GM12873 (cell line): ENCODE data around the gene POLDIP2.

ENCODE experiments used
- TF ChIP-seq, protein P1 (sequence below): IDR thresholded peaks from 2 replicates; pipeline ENCODE4 v1.5.1; 2012; ENCODE audit warnings: low read depth, mild to moderate bottlenecking, moderate library complexity, low read length, control low read depth; ENCODE audit not compliant: insufficient read depth; ENCODE audit errors: missing control alignments

POLDIP2 gene

DNA sequence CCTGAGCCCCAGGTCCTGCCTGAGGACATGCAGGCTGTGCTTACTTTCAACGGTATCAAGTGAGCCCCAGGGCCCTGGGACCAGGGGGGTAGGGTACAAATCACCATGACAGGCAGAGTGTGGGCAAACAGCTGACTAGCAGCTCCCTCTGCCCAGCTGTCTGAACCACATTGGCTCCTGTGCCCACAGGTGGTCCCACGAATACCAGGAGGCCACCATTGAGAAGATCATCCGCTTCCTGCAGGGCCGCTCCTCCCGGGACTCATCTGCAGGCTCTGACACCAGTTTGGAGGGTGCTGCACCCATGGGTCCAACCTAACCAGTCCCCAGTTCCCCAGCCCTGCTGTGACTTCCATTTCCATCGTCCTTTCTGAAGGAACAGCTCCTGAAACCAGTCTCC is 38.6 kb upstream of the POLDIP2 start:
- TF ChIP-seq, protein P1, sequence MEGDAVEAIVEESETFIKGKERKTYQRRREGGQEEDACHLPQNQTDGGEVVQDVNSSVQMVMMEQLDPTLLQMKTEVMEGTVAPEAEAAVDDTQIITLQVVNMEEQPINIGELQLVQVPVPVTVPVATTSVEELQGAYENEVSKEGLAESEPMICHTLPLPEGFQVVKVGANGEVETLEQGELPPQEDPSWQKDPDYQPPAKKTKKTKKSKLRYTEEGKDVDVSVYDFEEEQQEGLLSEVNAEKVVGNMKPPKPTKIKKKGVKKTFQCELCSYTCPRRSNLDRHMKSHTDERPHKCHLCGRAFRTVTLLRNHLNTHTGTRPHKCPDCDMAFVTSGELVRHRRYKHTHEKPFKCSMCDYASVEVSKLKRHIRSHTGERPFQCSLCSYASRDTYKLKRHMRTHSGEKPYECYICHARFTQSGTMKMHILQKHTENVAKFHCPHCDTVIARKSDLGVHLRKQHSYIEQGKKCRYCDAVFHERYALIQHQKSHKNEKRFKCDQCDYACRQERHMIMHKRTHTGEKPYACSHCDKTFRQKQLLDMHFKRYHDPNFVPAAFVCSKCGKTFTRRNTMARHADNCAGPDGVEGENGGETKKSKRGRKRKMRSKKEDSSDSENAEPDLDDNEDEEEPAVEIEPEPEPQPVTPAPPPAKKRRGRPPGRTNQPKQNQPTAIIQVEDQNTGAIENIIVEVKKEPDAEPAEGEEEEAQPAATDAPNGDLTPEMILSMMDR, result no peak

DNA sequence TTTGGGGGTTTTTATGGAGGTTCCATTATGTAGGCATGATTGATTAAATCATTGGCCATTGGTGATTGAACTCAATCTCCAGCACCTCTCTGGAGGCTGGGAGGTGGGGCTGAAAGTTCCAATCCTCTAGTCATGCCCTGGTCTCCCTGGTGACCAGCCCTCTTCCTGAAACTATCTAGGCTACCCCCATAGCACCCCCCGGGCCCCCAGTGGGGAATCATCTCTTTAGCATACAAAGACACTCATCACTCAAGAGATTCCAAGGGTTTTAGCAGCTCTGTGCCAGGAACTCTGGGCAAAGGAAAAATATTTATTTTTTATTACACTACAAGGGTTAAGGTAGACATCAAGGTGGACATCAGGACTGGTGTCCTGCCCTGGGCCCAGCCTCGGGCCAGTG is 38.1 kb upstream of the POLDIP2 start:
- TF ChIP-seq, protein P1, result no peak

DNA sequence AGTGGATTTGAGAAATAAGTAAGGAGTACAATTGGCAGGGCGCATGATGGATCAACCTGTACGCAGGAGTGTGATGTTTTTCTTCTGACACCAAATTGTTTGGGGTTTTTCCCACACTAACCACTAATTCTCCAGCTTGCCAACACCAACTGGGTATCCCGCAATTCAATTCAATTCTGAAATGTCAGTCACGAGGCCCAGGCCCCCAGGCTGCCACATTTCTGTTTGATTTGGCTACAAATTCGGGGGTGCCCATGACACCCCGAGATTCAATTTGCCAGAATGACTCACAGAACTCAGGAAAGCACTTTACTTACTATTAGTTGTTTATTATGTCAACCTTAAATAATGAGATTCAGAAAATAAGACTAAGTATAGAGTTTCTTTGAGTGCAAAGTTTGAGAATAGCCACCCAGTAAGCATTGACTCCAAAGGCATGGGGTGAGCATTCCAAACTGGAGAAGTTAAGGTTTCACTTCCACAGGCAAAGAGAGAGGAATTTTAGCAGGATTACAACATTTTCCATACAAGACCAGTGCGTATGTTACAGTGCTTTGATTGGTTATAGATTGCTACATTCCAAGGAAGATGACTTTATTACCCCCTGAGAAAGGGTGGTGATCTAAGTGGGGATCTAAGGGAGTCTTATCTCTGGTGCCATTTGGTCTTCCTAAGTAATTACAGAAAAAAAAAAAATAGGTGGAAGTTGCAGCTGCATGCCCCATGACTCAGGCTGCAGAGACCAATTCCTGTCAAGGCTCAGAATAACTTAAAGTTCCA is 37.2 kb upstream of the POLDIP2 start:
- TF ChIP-seq, protein P1, result no peak

DNA sequence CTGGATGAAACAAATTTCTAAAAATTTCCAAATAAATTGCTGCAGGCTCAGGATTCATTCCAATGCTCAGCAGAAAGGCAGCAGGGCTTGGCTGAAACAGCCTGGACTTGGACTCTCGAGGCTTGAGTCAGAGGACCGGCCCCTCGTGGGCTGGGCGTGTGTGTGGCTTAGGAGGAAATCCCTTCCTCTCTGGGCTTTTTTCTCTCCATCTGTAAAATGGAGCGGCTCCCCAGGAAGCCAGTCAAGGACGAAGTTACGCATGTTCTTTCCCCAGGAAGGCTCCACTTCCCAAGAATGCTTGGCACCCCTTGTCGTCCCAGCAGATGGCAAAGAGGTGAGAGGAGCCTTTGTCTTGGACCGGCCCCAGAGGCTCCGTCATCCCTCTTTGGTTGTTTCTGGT is 35.2 kb upstream of the POLDIP2 start:
- TF ChIP-seq, protein P1, result no peak

DNA sequence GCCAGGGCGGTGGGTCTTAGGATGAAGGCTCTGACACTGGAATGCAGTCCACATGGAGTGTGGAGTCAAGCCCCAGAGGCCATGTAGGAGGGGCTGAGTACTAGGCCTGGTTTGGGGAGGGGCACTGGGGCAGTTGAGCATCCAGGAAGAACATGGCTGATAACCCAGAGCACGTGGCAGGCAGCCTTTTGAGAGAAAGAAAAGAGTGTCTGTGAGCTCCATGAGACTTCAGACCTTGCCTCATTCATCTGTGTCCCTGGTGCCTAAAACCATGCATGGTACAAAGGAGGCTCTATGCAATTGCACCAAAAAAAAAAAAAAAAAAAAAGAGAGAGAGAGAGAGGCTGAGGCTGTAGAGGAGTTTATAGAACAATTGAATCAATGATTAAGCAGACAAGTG is 34.1 kb upstream of the POLDIP2 start:
- TF ChIP-seq, protein P1, result no peak

DNA sequence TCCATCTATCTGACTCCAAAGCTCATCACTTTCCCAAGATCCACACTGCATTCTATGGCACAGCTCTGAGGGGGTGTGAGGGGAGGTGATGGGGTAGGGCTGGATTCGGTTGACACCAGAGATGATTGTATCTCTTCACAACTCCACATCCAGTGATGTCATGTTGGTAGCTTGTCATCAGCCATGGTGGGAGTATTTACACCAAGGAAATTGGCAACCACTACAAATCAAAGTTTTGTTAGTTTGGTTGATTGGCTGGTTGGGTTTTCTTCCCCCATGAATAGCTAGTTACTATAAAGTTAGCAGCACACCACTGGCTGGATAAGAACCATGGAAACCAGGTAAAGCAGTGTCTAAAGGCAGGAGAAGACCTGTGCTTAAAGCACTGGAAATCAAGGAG is 33.7 kb upstream of the POLDIP2 start:
- TF ChIP-seq, protein P1, result no peak

DNA sequence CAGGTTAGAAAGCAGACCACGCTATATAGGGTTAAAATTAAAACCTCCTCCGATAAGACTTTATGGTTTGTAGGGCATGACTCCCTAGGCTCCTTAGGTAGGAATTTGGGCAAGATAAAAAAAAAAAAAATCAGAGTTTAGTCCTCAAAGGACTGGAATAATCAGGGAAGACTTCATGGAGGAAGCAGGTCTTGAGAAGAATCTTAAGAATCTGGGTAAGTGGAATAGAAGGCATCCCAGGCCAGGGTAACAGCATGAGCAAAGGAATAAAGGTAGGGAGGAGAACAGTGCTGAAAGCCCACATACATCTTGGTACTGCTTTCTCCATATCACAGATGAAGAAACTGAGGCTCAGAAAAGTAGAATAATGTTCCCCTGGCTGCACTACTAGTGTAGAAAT is 33.2 kb upstream of the POLDIP2 start:
- TF ChIP-seq, protein P1, result no peak
